Measurements from ENCODE around the gene PECR.
A peak's percentile ranks its signal among the peaks of the same experiment; 100 is the strongest.

Gene PECR

DNA sequence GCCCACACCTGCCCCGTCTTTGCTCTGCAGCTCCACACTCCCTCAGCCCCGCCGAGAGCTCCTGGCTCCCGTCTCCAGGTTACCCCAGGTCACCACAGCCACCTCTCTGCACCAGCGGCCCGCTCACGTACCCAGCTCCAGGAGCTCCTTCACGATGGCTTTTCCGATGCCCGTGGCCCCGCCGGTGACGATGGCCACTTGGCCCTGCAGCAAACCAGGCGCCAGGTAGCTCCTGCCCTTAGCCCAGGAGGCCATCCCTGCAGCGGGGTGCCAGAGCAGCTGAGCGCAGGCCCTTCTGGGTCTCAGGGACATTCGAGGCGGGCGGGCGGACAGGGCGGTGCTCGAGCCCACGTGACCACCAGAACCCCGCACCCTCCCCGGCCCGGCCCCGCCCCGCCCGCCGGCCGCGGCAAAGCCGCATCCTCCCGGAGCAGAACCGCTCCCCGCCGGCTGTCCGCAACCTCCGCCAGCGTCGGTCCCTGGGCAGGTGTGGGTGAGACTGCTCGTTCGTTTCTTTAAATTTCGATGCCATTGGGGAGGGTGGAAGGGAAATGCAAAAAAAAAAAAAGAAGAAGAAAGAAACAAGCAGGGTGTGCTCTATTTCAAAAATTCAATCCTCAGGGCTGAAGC lies at the start of gene PECR, which contains the start of gene TMEM169:
PECR (minus strand) TSS at position 323 of the 630 bp plus-strand sequence; CDS start at position 255, 68 bp downstream.
TMEM169 (plus strand) TSS at position 433 of the 630 bp plus-strand sequence. CDS start 14,045 bp downstream, outside the sequence.
- Histone ChIP-seq H4K20me1 (ENCODE audit: insufficient read depth, low read length) (no peaks in the 10 kb centered on the region), H3K36me3 (ENCODE audit: insufficient read depth, low read length) (no peaks in the 10 kb centered on the region), H3K27ac (ENCODE audit: low read length) (no peak within 1 kb of the TSS; the same call in 1 of the 2 replicates), H3K4me2 (ENCODE audit: insufficient read depth, low read length) (peak within 1 kb of the TSS; percentile 79), H3K27me3 (ENCODE audit: insufficient read depth, low read length, poor library complexity) (peaks cover 25% of the 10 kb centered on the region), H2AFZ (ENCODE audit: low read depth, low read length) (peak within 1 kb of the TSS; percentile 67), H3K9me3 (ENCODE audit: insufficient read depth, low read length, severe bottlenecking) (no peaks in the 10 kb centered on the region), H3K79me2 (ENCODE audit: insufficient read depth, low read length) (no peaks in the 10 kb centered on the region), H3K9ac (ENCODE audit: low read depth, low read length) (peak within 1 kb of the TSS; percentile 43), H3K4me1 (ENCODE audit: insufficient read depth, low read length) (peaks cover 29% of the 10 kb centered on the region), H3K4me3 (ENCODE audit: low read depth in 1 of 2, low read length in 2 of 2) (peak within 1 kb of the TSS; percentile 4 to 58; a peak in 3 of 4 replicates)
- peak; percentile 86 for TF ChIP-seq EZH2 (IDR thresholded peaks at IDR 0.05; ENCODE audit: borderline replicate concordance, low read depth, low read length, severe bottlenecking)
- TF ChIP-seq, protein P1, sequence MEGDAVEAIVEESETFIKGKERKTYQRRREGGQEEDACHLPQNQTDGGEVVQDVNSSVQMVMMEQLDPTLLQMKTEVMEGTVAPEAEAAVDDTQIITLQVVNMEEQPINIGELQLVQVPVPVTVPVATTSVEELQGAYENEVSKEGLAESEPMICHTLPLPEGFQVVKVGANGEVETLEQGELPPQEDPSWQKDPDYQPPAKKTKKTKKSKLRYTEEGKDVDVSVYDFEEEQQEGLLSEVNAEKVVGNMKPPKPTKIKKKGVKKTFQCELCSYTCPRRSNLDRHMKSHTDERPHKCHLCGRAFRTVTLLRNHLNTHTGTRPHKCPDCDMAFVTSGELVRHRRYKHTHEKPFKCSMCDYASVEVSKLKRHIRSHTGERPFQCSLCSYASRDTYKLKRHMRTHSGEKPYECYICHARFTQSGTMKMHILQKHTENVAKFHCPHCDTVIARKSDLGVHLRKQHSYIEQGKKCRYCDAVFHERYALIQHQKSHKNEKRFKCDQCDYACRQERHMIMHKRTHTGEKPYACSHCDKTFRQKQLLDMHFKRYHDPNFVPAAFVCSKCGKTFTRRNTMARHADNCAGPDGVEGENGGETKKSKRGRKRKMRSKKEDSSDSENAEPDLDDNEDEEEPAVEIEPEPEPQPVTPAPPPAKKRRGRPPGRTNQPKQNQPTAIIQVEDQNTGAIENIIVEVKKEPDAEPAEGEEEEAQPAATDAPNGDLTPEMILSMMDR (IDR thresholded peaks at IDR 0.05; ENCODE audit: borderline replicate concordance, extremely low read depth, low read length, poor library complexity, severe bottlenecking), result no peak
- DNase-seq, result peak; percentile 63
- ATAC-seq (ENCODE audit: insufficient read depth, low read depth), result peak; percentile 78

GRCh38 chr2:216130346-216130971 lies 48.9 kb upstream of the PECR start:
- no peak overlapping the region for H3K4me2 ChIP-seq (ENCODE audit: insufficient read depth, low read length)
- H3K4me1 ChIP-seq (ENCODE audit: insufficient read depth, low read length), result no peaks in the 10 kb centered on the region
- H3K27ac ChIP-seq (ENCODE audit: low read length), result no peak overlapping the region
- DNase-seq (no peak), ATAC-seq (ENCODE audit: insufficient read depth, low read depth) (no peak)
- no peak overlapping the region for H3K4me3 ChIP-seq (ENCODE audit: low read depth in 1 of 2, low read length in 2 of 2)
- H3K9me3 ChIP-seq (ENCODE audit: insufficient read depth, low read length, severe bottlenecking), result no peaks in the 10 kb centered on the region
- TF ChIP-seq, protein P1 (IDR thresholded peaks at IDR 0.05; ENCODE audit: borderline replicate concordance, extremely low read depth, low read length, poor library complexity, severe bottlenecking), result no peak
- TF ChIP-seq EZH2 (IDR thresholded peaks at IDR 0.05; ENCODE audit: borderline replicate concordance, low read depth, low read length, severe bottlenecking), result no peak
- H4K20me1 ChIP-seq (ENCODE audit: insufficient read depth, low read length), result peaks cover 21% of the 10 kb centered on the region; the same call in 1 of the 2 replicates
- H3K79me2 ChIP-seq (ENCODE audit: insufficient read depth, low read length), result peaks cover 80% of the 10 kb centered on the region
- no peak overlapping the region for H2AFZ ChIP-seq (ENCODE audit: low read depth, low read length)
- no peak overlapping the region for H3K9ac ChIP-seq (ENCODE audit: low read depth, low read length)
- H3K36me3 ChIP-seq (ENCODE audit: insufficient read depth, low read length), result peaks cover 99% of the 10 kb centered on the region
- no peaks in the 10 kb centered on the region for H3K27me3 ChIP-seq (ENCODE audit: insufficient read depth, low read length, poor library complexity)

DNA sequence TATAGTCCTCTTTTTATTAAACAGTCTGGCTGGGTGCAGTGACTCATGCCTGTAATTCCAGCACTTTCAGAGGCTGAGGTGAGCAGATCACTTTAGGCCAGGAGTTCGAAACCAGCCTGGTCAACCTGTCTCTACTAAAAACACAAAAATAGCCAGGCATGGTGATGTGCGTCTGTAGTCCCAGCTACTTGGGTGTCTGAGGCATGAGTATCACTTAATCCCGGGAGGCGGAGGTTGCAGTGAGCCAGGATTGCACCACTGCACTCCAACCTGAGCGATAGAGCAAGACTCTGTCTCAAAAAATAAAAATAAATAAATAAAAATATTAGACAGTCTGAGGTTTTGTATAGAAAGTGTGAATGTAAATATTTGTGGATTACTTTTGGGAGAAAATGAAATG lies 45.3 kb upstream of the PECR start:
- Histone ChIP-seq H3K4me3 (ENCODE audit: low read depth in 1 of 2, low read length in 2 of 2) (no peak overlapping the region), H3K36me3 (ENCODE audit: insufficient read depth, low read length) (peaks cover 99% of the 10 kb centered on the region), H2AFZ (ENCODE audit: low read depth, low read length) (no peak overlapping the region), H3K4me1 (ENCODE audit: insufficient read depth, low read length) (no peaks in the 10 kb centered on the region), H3K9me3 (ENCODE audit: insufficient read depth, low read length, severe bottlenecking) (no peaks in the 10 kb centered on the region), H3K27ac (ENCODE audit: low read length) (no peak overlapping the region), H3K9ac (ENCODE audit: low read depth, low read length) (no peak overlapping the region), H3K79me2 (ENCODE audit: insufficient read depth, low read length) (peaks cover 83% of the 10 kb centered on the region), H4K20me1 (ENCODE audit: insufficient read depth, low read length) (peaks cover 14% of the 10 kb centered on the region; the same call in 1 of the 2 replicates), H3K4me2 (ENCODE audit: insufficient read depth, low read length) (no peak overlapping the region), H3K27me3 (ENCODE audit: insufficient read depth, low read length, poor library complexity) (no peaks in the 10 kb centered on the region)
- no peak for ATAC-seq (ENCODE audit: insufficient read depth, low read depth)
- TF ChIP-seq EZH2 (IDR thresholded peaks at IDR 0.05; ENCODE audit: borderline replicate concordance, low read depth, low read length, severe bottlenecking), result no peak
- TF ChIP-seq, protein P1 (IDR thresholded peaks at IDR 0.05; ENCODE audit: borderline replicate concordance, extremely low read depth, low read length, poor library complexity, severe bottlenecking), result no peak
- no peak for DNase-seq
